Thoracic aorta (tissue), 2 donors: Measurements from ENCODE around the gene DDX1. TPM values are rescaled to one million over a fixed set of nuclear protein-coding genes. Genes with fewer than 3 reads are reported as not detected.

Experiments used
- ATAC-seq: fragments of 150-250 bp; one replicate; pipeline ENCODE4 v1.8.0; 2017; ENCODE audit warnings: low read depth; ENCODE audit not compliant: insufficient number of reproducible peaks, low FRiP score
- DNase-seq: peaks from one replicate; pipeline ENCODE4 v3.0.0-alpha.2; 2020; ENCODE audit warnings: low spot score
- H3K27ac ChIP-seq, 2 donors: fragments of 200-600 bp; sonication (generic); 1 replicate in 1 of 2; 2 replicates in 1 of 2; pipeline ENCODE4 v1.5.1; 2016; ENCODE audit warnings: mild to moderate bottlenecking in 2 of 2, moderate library complexity in 2 of 2
- H3K27me3 ChIP-seq: fragments of 200-600 bp; sonication (generic); replicated peaks from 2 replicates; pipeline ENCODE4 v1.6.0; 2016; ENCODE audit warnings: mild to moderate bottlenecking; ENCODE audit not compliant: insufficient read depth
- H3K36me3 ChIP-seq: fragments of 200-600 bp; sonication (generic); one replicate; pipeline ENCODE4 v1.5.1; 2016
- H3K4me1 ChIP-seq, 2 donors: fragments of 200-600 bp; sonication (generic); 1 replicate in 1 of 2; 2 replicates in 1 of 2; pipeline versions ENCODE4 v1.5.1 to v1.6.0; 2016; ENCODE audit warnings: low read depth in 2 of 2, mild to moderate bottlenecking in 1 of 2; ENCODE audit not compliant: control insufficient read depth in 1 of 2
- H3K4me3 ChIP-seq: fragments of 200-600 bp; sonication (generic); 2 replicates; pipeline ENCODE4 v1.5.1; 2016; ENCODE audit warnings: mild to moderate bottlenecking
- H3K9me3 ChIP-seq: fragments of 200-600 bp; sonication (generic); 2 replicates; pipeline ENCODE4 v1.5.1; 2016
- total RNA-seq, 2 donors: library from RNA; depleted of rRNA; stranded (reverse); fragments of >200 nt; gene quantifications; one replicate each; pipeline versions ENCODE4 v1.1.0 to v1.2.3, GENCODE V29; 2016
- TF ChIP-seq, protein P1 (sequence below): fragments of 200-600 bp; sonication (generic); IDR thresholded peaks from one replicate; pipeline ENCODE4 v1.5.1; 2019; ENCODE audit warnings: antibody characterized with exemption

Gene DDX1
- total RNA-seq, 2 donors from 2014 or later: 58.3 to 61.3 TPM

DNA sequence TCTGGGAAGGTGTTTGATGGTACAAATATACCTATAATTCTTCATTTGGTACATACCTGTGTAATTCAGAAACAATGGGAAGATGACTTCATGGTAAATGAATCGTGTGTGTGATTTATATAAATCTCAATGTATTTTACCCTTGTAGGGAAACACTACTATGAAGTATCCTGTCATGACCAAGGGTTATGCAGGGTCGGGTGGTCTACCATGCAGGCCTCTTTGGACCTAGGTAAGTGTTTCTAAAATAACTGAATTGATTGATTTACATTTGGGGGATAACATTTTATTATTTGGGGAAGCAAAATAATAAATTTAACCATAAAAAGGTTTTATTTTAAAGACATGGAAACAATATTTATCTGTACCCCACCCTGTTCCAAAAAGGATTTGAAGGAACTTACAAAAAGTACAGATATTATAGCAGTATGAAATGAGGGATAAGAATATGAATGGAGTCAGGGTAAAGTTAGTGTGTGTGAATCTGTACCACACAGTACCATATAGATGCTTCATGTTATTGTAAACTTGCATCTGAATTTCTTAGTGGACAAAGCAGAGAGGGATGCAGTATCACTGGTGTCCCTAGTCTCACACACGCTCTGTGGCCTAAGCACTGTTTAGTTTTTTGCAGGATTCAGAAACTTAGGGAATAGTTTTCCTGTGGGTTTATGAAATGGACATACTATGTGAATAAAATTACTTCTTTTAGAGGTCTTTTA lies 11.5 kb downstream of the DDX1 start:
- peaks cover 76% of the 10 kb centered on the region for H3K36me3 ChIP-seq

DNA sequence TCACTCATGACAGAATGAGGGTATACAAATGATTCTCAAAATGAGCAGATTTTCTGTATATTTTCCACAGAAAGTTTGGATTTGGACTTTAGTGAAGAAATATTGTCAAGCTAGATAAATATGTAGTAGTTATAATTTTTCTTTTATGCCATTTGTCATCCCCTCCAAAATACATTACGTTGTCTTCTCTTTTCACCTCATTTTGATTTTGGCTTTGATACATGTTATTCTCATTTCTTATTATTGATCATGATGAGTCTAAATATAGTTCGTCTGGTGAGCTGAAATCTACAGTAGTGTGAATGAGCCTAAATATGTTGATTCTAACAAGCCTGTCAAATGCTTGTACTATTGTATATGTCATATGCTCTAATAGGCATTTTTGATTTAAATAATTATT lies 12.3 kb downstream of the DDX1 start:
- H3K36me3 ChIP-seq: peaks cover 82% of the 10 kb centered on the region
- no peaks in the 10 kb centered on the region for H3K4me1 ChIP-seq
- no peaks in the 10 kb centered on the region for H3K27me3 ChIP-seq
- ATAC-seq: no peak
- no peak overlapping the region for H3K4me3 ChIP-seq
- H3K9me3 ChIP-seq: no peaks in the 10 kb centered on the region
- no peak overlapping the region for H3K27ac ChIP-seq
- TF ChIP-seq, protein P1, sequence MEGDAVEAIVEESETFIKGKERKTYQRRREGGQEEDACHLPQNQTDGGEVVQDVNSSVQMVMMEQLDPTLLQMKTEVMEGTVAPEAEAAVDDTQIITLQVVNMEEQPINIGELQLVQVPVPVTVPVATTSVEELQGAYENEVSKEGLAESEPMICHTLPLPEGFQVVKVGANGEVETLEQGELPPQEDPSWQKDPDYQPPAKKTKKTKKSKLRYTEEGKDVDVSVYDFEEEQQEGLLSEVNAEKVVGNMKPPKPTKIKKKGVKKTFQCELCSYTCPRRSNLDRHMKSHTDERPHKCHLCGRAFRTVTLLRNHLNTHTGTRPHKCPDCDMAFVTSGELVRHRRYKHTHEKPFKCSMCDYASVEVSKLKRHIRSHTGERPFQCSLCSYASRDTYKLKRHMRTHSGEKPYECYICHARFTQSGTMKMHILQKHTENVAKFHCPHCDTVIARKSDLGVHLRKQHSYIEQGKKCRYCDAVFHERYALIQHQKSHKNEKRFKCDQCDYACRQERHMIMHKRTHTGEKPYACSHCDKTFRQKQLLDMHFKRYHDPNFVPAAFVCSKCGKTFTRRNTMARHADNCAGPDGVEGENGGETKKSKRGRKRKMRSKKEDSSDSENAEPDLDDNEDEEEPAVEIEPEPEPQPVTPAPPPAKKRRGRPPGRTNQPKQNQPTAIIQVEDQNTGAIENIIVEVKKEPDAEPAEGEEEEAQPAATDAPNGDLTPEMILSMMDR: no peak
- no peak for DNase-seq

More for the DNA sequence above, 11.5 kb downstream of the DDX1 start:
- Histone ChIP-seq H3K27ac (no peak overlapping the region), H3K4me3 (no peak overlapping the region), H3K4me1 (no peaks in the 10 kb centered on the region), H3K9me3 (no peaks in the 10 kb centered on the region), H3K27me3 (no peaks in the 10 kb centered on the region)
- DNase-seq (no peak), ATAC-seq (no peak)
- TF ChIP-seq, protein P1: no peak

DNA sequence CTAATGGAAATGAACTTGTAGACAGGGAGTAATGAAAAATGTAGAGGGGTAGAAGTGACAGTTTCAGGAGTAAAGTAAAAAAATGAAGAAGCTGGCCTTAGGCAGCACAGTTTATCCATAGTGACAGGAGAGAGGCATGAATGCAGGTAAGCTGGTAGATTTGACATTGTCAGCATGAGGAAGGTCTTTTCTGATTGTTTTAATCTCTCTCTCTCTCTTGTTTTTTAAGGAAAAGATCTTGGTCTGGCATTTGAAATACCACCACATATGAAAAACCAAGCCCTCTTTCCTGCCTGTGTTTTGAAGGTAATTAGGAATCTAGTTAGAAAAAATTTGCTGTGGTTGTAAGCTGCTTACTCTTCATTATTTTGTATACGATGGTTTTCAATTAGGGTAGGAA lies 14.1 kb downstream of the DDX1 start:
- Histone ChIP-seq H3K9me3 (no peaks in the 10 kb centered on the region), H3K27me3 (no peaks in the 10 kb centered on the region), H3K36me3 (peaks cover 83% of the 10 kb centered on the region), H3K4me3 (no peak overlapping the region), H3K27ac (no peak overlapping the region), H3K4me1 (no peaks in the 10 kb centered on the region)
- DNase-seq: no peak
- no peak for ATAC-seq
- TF ChIP-seq, protein P1: no peak

DNA sequence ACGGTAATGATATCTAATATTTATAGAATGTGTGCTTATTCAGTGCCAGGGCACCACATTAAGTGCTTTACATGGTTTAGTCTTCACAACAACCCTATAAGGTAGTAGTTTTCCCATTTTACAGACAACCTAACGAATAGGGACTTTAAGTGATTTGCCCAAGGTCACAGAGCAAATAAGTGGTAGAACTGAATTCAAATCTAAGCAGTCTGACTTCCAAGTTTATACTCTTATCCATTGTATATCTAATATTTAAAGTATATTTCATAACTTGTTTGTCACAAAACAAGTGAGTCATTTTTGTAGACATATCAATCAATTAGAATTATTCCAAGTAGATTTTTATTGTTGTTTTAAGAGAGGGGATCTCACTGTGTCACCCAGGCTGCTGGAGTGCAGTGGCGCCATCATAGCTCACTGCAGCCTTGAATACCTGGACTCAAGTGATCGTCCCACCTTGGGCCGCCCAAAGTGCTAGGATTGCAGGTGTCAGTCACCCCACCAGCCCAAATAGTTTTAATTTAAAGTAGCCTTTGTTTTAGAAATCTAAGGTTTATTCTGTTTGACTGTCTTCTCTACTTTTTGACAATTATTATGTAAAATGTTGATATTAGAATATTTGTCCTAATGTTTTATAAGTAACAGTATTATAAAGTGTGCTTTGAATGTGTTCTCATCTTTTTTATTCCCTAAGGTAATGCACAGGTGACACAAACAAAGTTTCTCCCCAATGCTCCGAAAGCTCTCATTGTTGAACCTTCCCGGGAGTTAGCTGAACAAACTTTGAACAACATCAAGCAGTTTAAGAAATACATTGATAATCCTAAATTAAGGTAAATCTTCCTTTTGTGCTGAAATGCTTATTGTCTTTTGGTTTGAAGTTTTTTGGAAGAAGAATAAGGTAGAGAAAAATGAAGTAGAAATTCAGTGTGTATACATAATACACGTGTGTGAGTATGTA lies 15.1 kb downstream of the DDX1 start:
- ATAC-seq (no peak), DNase-seq (no peak)
- H3K4me3 ChIP-seq: no peak overlapping the region
- H3K9me3 ChIP-seq: no peaks in the 10 kb centered on the region
- H3K36me3 ChIP-seq: peaks cover 76% of the 10 kb centered on the region
- H3K27ac ChIP-seq: no peak overlapping the region
- no peaks in the 10 kb centered on the region for H3K27me3 ChIP-seq
- no peaks in the 10 kb centered on the region for H3K4me1 ChIP-seq
- TF ChIP-seq, protein P1: no peak

DNA sequence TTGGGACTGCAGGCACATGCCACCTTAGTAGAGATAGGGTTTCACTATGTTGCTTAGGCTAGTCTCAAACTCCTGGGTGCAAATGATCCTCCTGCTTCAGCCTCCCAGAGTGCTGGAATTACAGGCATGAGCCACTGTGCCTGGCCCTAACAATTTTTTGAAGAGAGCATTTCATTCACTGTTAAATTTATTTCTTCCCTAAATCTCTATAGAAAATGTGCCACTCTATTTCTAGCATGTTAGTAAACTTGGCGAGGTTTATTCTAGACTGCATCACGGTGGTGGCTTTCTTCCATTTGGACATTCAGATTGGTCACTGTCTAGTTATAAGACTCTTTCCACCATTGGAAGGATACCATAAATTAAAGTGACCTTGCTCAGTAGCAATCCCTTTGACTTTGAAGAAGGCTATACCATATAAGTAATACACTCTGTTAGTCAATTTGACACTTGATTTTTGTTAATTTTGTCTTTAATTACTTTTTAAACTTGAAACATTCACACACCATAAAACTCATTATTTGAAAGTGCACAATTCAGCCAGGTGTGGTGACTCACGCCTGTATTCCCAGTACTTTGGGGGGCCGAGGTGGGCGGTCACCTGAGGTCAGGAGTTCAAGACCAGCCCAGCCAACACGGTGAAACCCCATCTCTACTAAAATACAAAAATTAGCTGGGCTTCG lies 16.2 kb downstream of the DDX1 start:
- H3K4me3 ChIP-seq: no peak overlapping the region
- H3K36me3 ChIP-seq: peaks cover 65% of the 10 kb centered on the region
- no peaks in the 10 kb centered on the region for H3K4me1 ChIP-seq
- DNase-seq (no peak), ATAC-seq (no peak)
- no peak overlapping the region for H3K27ac ChIP-seq
- H3K9me3 ChIP-seq: no peaks in the 10 kb centered on the region
- TF ChIP-seq, protein P1: no peak
- no peaks in the 10 kb centered on the region for H3K27me3 ChIP-seq
